Activated CD4-positive, alpha-beta memory T cell treated with anti-CD3 and anti-CD28 coated beads for 36 hours (primary cell): ENCODE data around the gene SLC16A13. TPM values are rescaled to one million over a fixed set of nuclear protein-coding genes. Genes with fewer than 3 reads are reported as not detected.

ENCODE experiments used
- CTCF ChIA-PET: fragments of 350-600 bp; sonication (Branson Sonifier 250); formaldehyde crosslinking; loops from one replicate; lab custom pipeline; 2021; ENCODE audit warnings: antibody characterized with exemption, inconsistent platforms; lab: Charles Lee
- POLR2A ChIA-PET: fragments of 350-600 bp; sonication (Branson Sonifier 250); formaldehyde crosslinking; loops from one replicate; lab custom pipeline; 2021; ENCODE audit warnings: antibody characterized with exemption; lab: Charles Lee
- DNase-seq: peaks from one replicate; pipeline ENCODE4 v3.0.0-alpha.2; 2020
- H3K27ac Mint-ChIP-seq: one replicate; pipeline ENCODE4 v1.8.0; 2021; ENCODE audit warnings: mixed read lengths
- H3K27me3 Mint-ChIP-seq: one replicate; pipeline ENCODE4 v1.8.0; 2021; ENCODE audit warnings: mixed read lengths
- H3K36me3 Mint-ChIP-seq: one replicate; pipeline ENCODE4 v1.8.0; 2021; ENCODE audit warnings: mixed read lengths
- H3K4me1 Mint-ChIP-seq: one replicate; pipeline ENCODE4 v1.8.0; 2021; ENCODE audit warnings: low read depth, mixed read lengths
- H3K4me3 Mint-ChIP-seq: one replicate; pipeline ENCODE4 v1.8.0; 2021; ENCODE audit warnings: mild to moderate bottlenecking, mixed read lengths
- H3K9me3 Mint-ChIP-seq: one replicate; pipeline ENCODE4 v1.8.0; 2021; ENCODE audit warnings: mixed read lengths
- intact Hi-C: fragments of 100-400 bp; cut with micrococcal nuclease; formaldehyde crosslinking; loops from one replicate; pipeline ENCODE4 v1.15.1; 2023
- total RNA-seq, 2 experiments: library from RNA; stranded (reverse); gene quantifications; one replicate each; pipeline ENCODE4 v1.2.3, GENCODE V29; 2021

Gene SLC16A13
- total RNA-seq, 2 experiments from 2014 or later: 10.4 to 10.7 TPM

GRCh38 chr17:7021993-7022778 is 13.6 kb upstream of the SLC16A13 start:
- intact Hi-C loops: no loop called here
- H3K27ac Mint-ChIP-seq: peak overlapping the region; percentile 45

GRCh38 chr17:7022781-7023571 is 12.8 kb upstream of the SLC16A13 start, which contains the start of gene BCL6B:
BCL6B (plus strand) TSS chr17:7023050; CDS start chr17:7023672, 622 bp downstream.
- H3K4me1 Mint-ChIP-seq: peaks cover 30% of the 10 kb centered on the region
- no peaks in the 10 kb centered on the region for H3K9me3 Mint-ChIP-seq
- intact Hi-C loops: loop anchor here (1.0 kb wide), 2 partner anchors 8 to 12 kb away; no protein-coding TSS in a partner anchor
- peaks cover 2% of the 10 kb centered on the region for H3K27me3 Mint-ChIP-seq
- peak within 1 kb of the TSS; percentile 66 for H3K27ac Mint-ChIP-seq
- ChIA-PET CTCF (interaction anchor here (0.7 to 4.1 kb wide), 13 partner anchors 8 to 1438 kb away, joined by 3 to 63 read pairs (median 6); partner anchors contain the start of genes NLRP1, SLC16A11 and SLC16A13), POLR2A (interaction anchor here (1.0 to 4.1 kb wide), 2 partner anchors 8 to 12 kb away, joined by 7 to 22 read pairs; partner anchors contain the start of gene SLC16A13)
- no peaks in the 10 kb centered on the region for H3K36me3 Mint-ChIP-seq
- H3K4me3 Mint-ChIP-seq: peak within 1 kb of the TSS; percentile 61
- no peak for DNase-seq

More at GRCh38 chr17:7021993-7022778, 13.6 kb upstream of the SLC16A13 start:
- Mint-ChIP-seq H3K36me3 (peaks cover 7% of the 10 kb centered on the region), H3K4me3 (peak overlapping the region; percentile 61), H3K9me3 (no peaks in the 10 kb centered on the region), H3K4me1 (peaks cover 38% of the 10 kb centered on the region), H3K27me3 (peaks cover 2% of the 10 kb centered on the region)
- POLR2A ChIA-PET: interaction anchor here (4.1 kb wide), 1 partner anchor 13 kb away, joined by 22 read pairs; the partner anchor contains the start of gene SLC16A13
- DNase-seq: peak; percentile 87
- CTCF ChIA-PET: interaction anchor here (0.6 to 4.1 kb wide), 19 partner anchors 9 to 179 kb away, joined by 3 to 63 read pairs (median 5); partner anchors contain the start of genes RNASEK and SLC16A13

- ChIA-PET POLR2A (interaction anchor here (0.6 to 4.1 kb wide), 5 partner anchors 9 to 14 kb away, joined by 3 to 22 read pairs (median 5); partner anchors contain the start of gene SLC16A13), CTCF (interaction anchor here (0.8 to 4.0 kb wide), 9 partner anchors 12 to 1439 kb away, joined by 3 to 63 read pairs (median 4); partner anchors contain the start of genes NLRP1, SLC16A11 and SLC16A13)
- no peaks in the 10 kb centered on the region for H3K36me3 Mint-ChIP-seq
- peaks cover 27% of the 10 kb centered on the region for H3K4me1 Mint-ChIP-seq
- intact Hi-C loops: loop anchor here (1.0 kb wide), 2 partner anchors 8 to 12 kb away; no protein-coding TSS in a partner anchor
- H3K9me3 Mint-ChIP-seq: no peaks in the 10 kb centered on the region
- peak overlapping the region; percentile 61 for H3K4me3 Mint-ChIP-seq
- DNase-seq: peak; percentile 99
- peaks cover 2% of the 10 kb centered on the region for H3K27me3 Mint-ChIP-seq
- peak overlapping the region; percentile 66 for H3K27ac Mint-ChIP-seq
These were observed 12.0 kb upstream of the SLC16A13 start for GRCh38 chr17:7023576-7024401.

GRCh38 chr17:7024402-7024785 is 11.4 kb upstream of the SLC16A13 start:
- Mint-ChIP-seq H3K4me3 (no peak overlapping the region), H3K4me1 (peaks cover 33% of the 10 kb centered on the region), H3K9me3 (no peaks in the 10 kb centered on the region), H3K27me3 (peaks cover 2% of the 10 kb centered on the region), H3K36me3 (no peaks in the 10 kb centered on the region), H3K27ac (no peak overlapping the region)
- intact Hi-C loops: no loop called here
- ChIA-PET POLR2A (interaction anchor here (0.6 to 4.1 kb wide), 3 partner anchors 11 to 14 kb away, joined by 3 to 22 read pairs (median 5); partner anchors contain the start of gene SLC16A13), CTCF (interaction anchor here (0.8 to 1.5 kb wide), 5 partner anchors 11 to 110 kb away, joined by 3 to 8 read pairs (median 4); partner anchors contain the start of gene SLC16A13)
- DNase-seq: no peak

GRCh38 chr17:7025245-7025644 is 10.6 kb upstream of the SLC16A13 start:
- Mint-ChIP-seq H3K9me3 (no peaks in the 10 kb centered on the region), H3K4me1 (peaks cover 42% of the 10 kb centered on the region), H3K27me3 (peaks cover 2% of the 10 kb centered on the region), H3K36me3 (no peaks in the 10 kb centered on the region), H3K4me3 (no peak overlapping the region), H3K27ac (no peak overlapping the region)
- intact Hi-C loops: no loop called here
- ChIA-PET POLR2A (interaction anchor here (0.8 kb wide), 1 partner anchor 10 kb away, joined by 5 read pairs; the partner anchor contains the start of gene SLC16A13), CTCF (interaction anchor here (0.6 to 1.4 kb wide), 3 partner anchors 21 to 173 kb away, joined by 3 to 6 read pairs (median 4); no protein-coding TSS in a partner anchor)
- DNase-seq: no peak

- Mint-ChIP-seq H3K36me3 (no peaks in the 10 kb centered on the region), H3K4me3 (no peak overlapping the region), H3K27me3 (peaks cover 2% of the 10 kb centered on the region), H3K9me3 (no peaks in the 10 kb centered on the region), H3K27ac (no peak overlapping the region), H3K4me1 (peaks cover 44% of the 10 kb centered on the region)
- DNase-seq: no peak
- ChIA-PET CTCF (no interaction called here), POLR2A (interaction anchor here (0.8 kb wide), 1 partner anchor 11 kb away, joined by 3 read pairs; no protein-coding TSS in a partner anchor)
- intact Hi-C loops: no loop called here
These were observed 9.2 kb upstream of the SLC16A13 start for GRCh38 chr17:7026471-7027115.

GRCh38 chr17:7027335-7027734 is 8.5 kb upstream of the SLC16A13 start:
- intact Hi-C loops: no loop called here
- Mint-ChIP-seq H3K27ac (no peak overlapping the region), H3K36me3 (no peaks in the 10 kb centered on the region), H3K4me1 (peaks cover 44% of the 10 kb centered on the region), H3K4me3 (no peak overlapping the region), H3K27me3 (peaks cover 2% of the 10 kb centered on the region), H3K9me3 (no peaks in the 10 kb centered on the region)
- CTCF ChIA-PET: no interaction called here
- no peak for DNase-seq
- POLR2A ChIA-PET: interaction anchor here (0.8 kb wide), 1 partner anchor 12 kb away, joined by 3 read pairs; no protein-coding TSS in a partner anchor

- intact Hi-C loops: no loop called here
These were observed 6.7 kb upstream of the SLC16A13 start for GRCh38 chr17:7029096-7029495.

GRCh38 chr17:7029659-7030058 is 6.2 kb upstream of the SLC16A13 start:
- Mint-ChIP-seq H3K4me1 (peaks cover 45% of the 10 kb centered on the region), H3K9me3 (no peaks in the 10 kb centered on the region), H3K4me3 (peak overlapping the region; percentile 64), H3K27ac (peak overlapping the region; percentile 89), H3K36me3 (no peaks in the 10 kb centered on the region), H3K27me3 (no peaks in the 10 kb centered on the region)
- ChIA-PET POLR2A (interaction anchor here (0.8 kb wide), 1 partner anchor 11 kb away, joined by 3 read pairs; no protein-coding TSS in a partner anchor), CTCF (no interaction called here)
- DNase-seq: peak; percentile 81
- intact Hi-C loops: no loop called here

More at GRCh38 chr17:7029096-7029495, 6.7 kb upstream of the SLC16A13 start:
- Mint-ChIP-seq H3K27me3 (no peaks in the 10 kb centered on the region), H3K9me3 (no peaks in the 10 kb centered on the region), H3K4me1 (peaks cover 42% of the 10 kb centered on the region), H3K36me3 (no peaks in the 10 kb centered on the region), H3K4me3 (no peak overlapping the region), H3K27ac (peak overlapping the region; percentile 89)
- CTCF ChIA-PET: no interaction called here
- DNase-seq: no peak
- POLR2A ChIA-PET: no interaction called here
